Stimulated activated CD8-positive, alpha-beta memory T cell treated with anti-CD3 and anti-CD28 coated beads, Interleukin-4, amount 100 ng/mL, for 1 hour (primary cell): ENCODE results near the gene TMPRSS12.
"Not testable (repeated sequence)": the region's sequence is repeated elsewhere in the genome, so short reads cannot be mapped to it uniquely, and the experiment has no call there.

Experiments used
- DNase-seq, 2 donors: peaks; one replicate each; pipeline ENCODE4 v3.0.0-alpha.2; 2020; ENCODE audit warnings: low read depth in 2 of 2, low spot score in 1 of 2

The TMPRSS12 gene

GRCh38 chr12:50925920-50926319 is 83.2 kb downstream of the TMPRSS12 start:
- no peak for DNase-seq

- DNase-seq = no peak
Observed at GRCh38 chr12:50926415-50926814, 83.7 kb downstream of the TMPRSS12 start.

GRCh38 chr12:50926932-50927331 is 84.2 kb downstream of the TMPRSS12 start:
- DNase-seq = not testable (repeated sequence)

- no peak for DNase-seq
Observed at GRCh38 chr12:50927356-50927755, 84.6 kb downstream of the TMPRSS12 start.

GRCh38 chr12:50927766-50928224 is 85.1 kb downstream of the TMPRSS12 start:
- no peak for DNase-seq

GRCh38 chr12:50928392-50928791 is 85.7 kb downstream of the TMPRSS12 start:
- DNase-seq = no peak

GRCh38 chr12:50929831-50930230 is 87.1 kb downstream of the TMPRSS12 start:
- DNase-seq = no peak

GRCh38 chr12:50930477-50930876 is 87.8 kb downstream of the TMPRSS12 start:
- not testable (repeated sequence) for DNase-seq

- DNase-seq = no peak
Observed at GRCh38 chr12:50932787-50933280, 90.1 kb downstream of the TMPRSS12 start.

- no peak for DNase-seq
Observed at GRCh38 chr12:50933459-50934124, 90.9 kb downstream of the TMPRSS12 start.

GRCh38 chr12:50934371-50934851 is 91.7 kb downstream of the TMPRSS12 start:
- no peak for DNase-seq

- DNase-seq = no peak
Observed at GRCh38 chr12:50934981-50935807, 92.5 kb downstream of the TMPRSS12 start.

- DNase-seq = no peak
Observed at GRCh38 chr12:50936821-50937530, 94.2 kb downstream of the TMPRSS12 start.
